HEK293 (cell line): ENCODE data around the gene LGR5.

ENCODE experiments used
- GLI4 ChIP-seq: fragments of 450-650 bp; formaldehyde crosslinking; IDR thresholded peaks from 2 replicates; pipeline ENCODE4 v1.5.1; 2016; ENCODE audit warnings: missing biosample characterization, missing genetic modification characterization
- KLF7 ChIP-seq: fragments of 450-650 bp; formaldehyde crosslinking; IDR thresholded peaks from 2 replicates; pipeline ENCODE4 v1.5.1; 2016; ENCODE audit warnings: missing biosample characterization, missing genetic modification characterization, borderline replicate concordance
- MZF1 ChIP-seq: fragments of 450-650 bp; formaldehyde crosslinking; IDR thresholded peaks from 2 replicates; pipeline ENCODE4 v1.5.1; 2017; ENCODE audit warnings: missing biosample characterization, missing genetic modification characterization, borderline replicate concordance
- REST ChIP-seq: fragments of 450-650 bp; formaldehyde crosslinking; IDR thresholded peaks from 2 replicates; pipeline ENCODE4 v1.5.1; 2016; ENCODE audit warnings: missing biosample characterization, missing genetic modification characterization
- YY1 ChIP-seq: fragments of 450-650 bp; formaldehyde crosslinking; IDR thresholded peaks from 2 replicates; pipeline ENCODE4 v1.5.1; 2018; ENCODE audit warnings: missing biosample characterization, missing genetic modification characterization
- ZBTB20 ChIP-seq: fragments of 450-650 bp; formaldehyde crosslinking; IDR thresholded peaks from 2 replicates; pipeline ENCODE4 v1.5.1; 2016; ENCODE audit warnings: missing biosample characterization, missing genetic modification characterization
- ZBTB21 ChIP-seq: fragments of 450-650 bp; formaldehyde crosslinking; IDR thresholded peaks from 2 replicates; pipeline ENCODE4 v1.5.1; 2017; ENCODE audit warnings: missing biosample characterization, missing genetic modification characterization
- ZBTB49 ChIP-seq: fragments of 450-650 bp; formaldehyde crosslinking; IDR thresholded peaks from 2 replicates; pipeline ENCODE4 v1.5.1; 2016; ENCODE audit warnings: missing biosample characterization, missing genetic modification characterization, low read depth
- ZFP3 ChIP-seq: fragments of 450-650 bp; formaldehyde crosslinking; IDR thresholded peaks from 2 replicates; pipeline ENCODE4 v1.5.1; 2016; ENCODE audit warnings: low read depth, missing biosample characterization, missing genetic modification characterization
- ZNF155 ChIP-seq: fragments of 450-650 bp; formaldehyde crosslinking; IDR thresholded peaks from 2 replicates; pipeline ENCODE4 v1.5.1; 2016; ENCODE audit warnings: missing biosample characterization, missing genetic modification characterization
- ZNF174 ChIP-seq: fragments of 450-650 bp; formaldehyde crosslinking; IDR thresholded peaks from 2 replicates; pipeline ENCODE4 v1.5.0; 2017; ENCODE audit warnings: missing biosample characterization, mild to moderate bottlenecking, missing genetic modification characterization
- ZNF2 ChIP-seq: fragments of 450-650 bp; formaldehyde crosslinking; IDR thresholded peaks from 2 replicates; pipeline ENCODE4 v1.5.1; 2016; ENCODE audit warnings: missing biosample characterization, missing genetic modification characterization
- ZNF202 ChIP-seq: fragments of 450-650 bp; formaldehyde crosslinking; IDR thresholded peaks from 2 replicates; pipeline ENCODE4 v1.5.1; 2016; ENCODE audit warnings: missing biosample characterization, missing genetic modification characterization, borderline replicate concordance
- ZNF211 ChIP-seq: fragments of 450-650 bp; formaldehyde crosslinking; IDR thresholded peaks from 2 replicates; pipeline ENCODE4 v1.5.1; 2016; ENCODE audit warnings: low read depth, missing biosample characterization, missing genetic modification characterization
- ZNF214 ChIP-seq: fragments of 450-650 bp; formaldehyde crosslinking; IDR thresholded peaks from 2 replicates; pipeline ENCODE4 v1.5.1; 2017; ENCODE audit warnings: missing biosample characterization, mild to moderate bottlenecking, missing genetic modification characterization, borderline replicate concordance
- ZNF280C ChIP-seq: fragments of 450-650 bp; formaldehyde crosslinking; IDR thresholded peaks from 2 replicates; pipeline ENCODE4 v1.5.1; 2016; ENCODE audit warnings: missing biosample characterization, missing genetic modification characterization
- ZNF280D ChIP-seq: fragments of 450-650 bp; formaldehyde crosslinking; IDR thresholded peaks from 2 replicates; pipeline ENCODE4 v1.5.1; 2016; ENCODE audit warnings: missing biosample characterization, missing genetic modification characterization
- ZNF341 ChIP-seq: fragments of 450-650 bp; formaldehyde crosslinking; IDR thresholded peaks from 2 replicates; pipeline ENCODE4; 2016; ENCODE audit warnings: low read depth, missing biosample characterization, missing genetic modification characterization
- ZNF449 ChIP-seq: fragments of 450-650 bp; formaldehyde crosslinking; IDR thresholded peaks from 2 replicates; pipeline ENCODE4 v1.5.1; 2017; ENCODE audit warnings: missing biosample characterization, mild to moderate bottlenecking, missing genetic modification characterization, moderate library complexity
- ZNF623 ChIP-seq: fragments of 450-650 bp; formaldehyde crosslinking; IDR thresholded peaks from 2 replicates; pipeline ENCODE4 v1.5.1; 2016; ENCODE audit warnings: missing biosample characterization, missing genetic modification characterization
- ZNF654 ChIP-seq: fragments of 450-650 bp; formaldehyde crosslinking; IDR thresholded peaks from 2 replicates; pipeline ENCODE4 v1.5.1; 2016; ENCODE audit warnings: low read depth, missing biosample characterization, missing genetic modification characterization
- ZNF677 ChIP-seq: fragments of 450-650 bp; IDR thresholded peaks from 2 replicates; pipeline ENCODE4 v1.5.0; 2018; ENCODE audit warnings: missing biosample characterization, mild to moderate bottlenecking, missing genetic modification characterization, moderate library complexity
- ZNF704 ChIP-seq: fragments of 450-650 bp; formaldehyde crosslinking; IDR thresholded peaks from 2 replicates; pipeline ENCODE4 v1.5.1; 2016; ENCODE audit warnings: missing biosample characterization, missing genetic modification characterization
- ZSCAN4 ChIP-seq: fragments of 450-650 bp; formaldehyde crosslinking; IDR thresholded peaks from 2 replicates; pipeline ENCODE4 v1.5.1; 2017; ENCODE audit warnings: missing biosample characterization, missing genetic modification characterization

Gene LGR5

GRCh38 chr12:71426300-71427047, 13.1 kb upstream of the LGR5 start (continued):
- TF ChIP-seq ZNF341 (tag by site-specific recombination) (no peak; the same call in 1 of the 2 replicates), ZNF2 (tag by site-specific recombination) (no peak), ZNF280C (no peak), ZSCAN4 (no peak), KLF7 (no peak), YY1 (no peak), ZNF214 (tag by site-specific recombination) (no peak), ZNF623 (tag by site-specific recombination) (no peak), ZNF280D (no peak), ZNF449 (no peak), ZBTB20 (tag by site-specific recombination) (no peak), ZNF677 (tag by site-specific recombination) (no peak), REST (tag by site-specific recombination) (no peak), ZNF704 (tag by site-specific recombination) (no peak), ZFP3 (tag by site-specific recombination) (no peak), ZNF211 (tag by site-specific recombination) (no peak), GLI4 (tag by site-specific recombination) (no peak), ZBTB21 (tag by site-specific recombination) (no peak), ZNF155 (tag by site-specific recombination) (no peak), MZF1 (tag by site-specific recombination) (no peak), ZNF174 (tag by site-specific recombination) (no peak), ZNF654 (no peak; the same call in 1 of the 2 replicates), ZBTB49 (no peak), ZNF202 (tag by site-specific recombination) (no peak)
